GM19395 (cell line): Measurements from ENCODE around the gene TM4SF5.

ENCODE experiments used
- ATAC-seq: cut with Tn5 transposase; IDR thresholded peaks from one replicate; pipeline ENCODE4 v1.9.1; 2021; ENCODE audit warnings: mild to moderate bottlenecking, moderate library complexity; ENCODE audit not compliant: unreplicated experiment

The TM4SF5 gene

GRCh38 chr17:4744999-4745969 lies 26.4 kb upstream of the TM4SF5 start:
- no peak for ATAC-seq

- ATAC-seq, result no peak
Observed at GRCh38 chr17:4747847-4748246, 23.8 kb upstream of the TM4SF5 start.

GRCh38 chr17:4748686-4749085 lies 23.0 kb upstream of the TM4SF5 start:
- no peak for ATAC-seq

- ATAC-seq, result no peak
Observed at GRCh38 chr17:4750606-4751005, 21.1 kb upstream of the TM4SF5 start.

- ATAC-seq, result no peak
Observed at GRCh38 chr17:4751932-4752331, 19.8 kb upstream of the TM4SF5 start.

GRCh38 chr17:4753392-4753791 lies 18.3 kb upstream of the TM4SF5 start:
- ATAC-seq, result no peak

GRCh38 chr17:4759776-4760236 lies 11.9 kb upstream of the TM4SF5 start:
- ATAC-seq, result no peak

GRCh38 chr17:4764595-4764994 lies 7.1 kb upstream of the TM4SF5 start:
- no peak for ATAC-seq

- no peak for ATAC-seq
Observed at GRCh38 chr17:4766201-4766600, 5.5 kb upstream of the TM4SF5 start.

- ATAC-seq, result no peak
Observed at GRCh38 chr17:4766723-4767122, 5.0 kb upstream of the TM4SF5 start.

- ATAC-seq, result no peak
Observed at GRCh38 chr17:4768298-4768697, 3.4 kb upstream of the TM4SF5 start.

- ATAC-seq, result no peak
Observed at GRCh38 chr17:4769628-4770027, 2.1 kb upstream of the TM4SF5 start.

- no peak for ATAC-seq
Observed at GRCh38 chr17:4772235-4772613, 538 bp downstream of the TM4SF5 start.

GRCh38 chr17:4777969-4778760 lies 6.5 kb downstream of the TM4SF5 start:
- no peak for ATAC-seq

GRCh38 chr17:4780325-4780955 lies 8.8 kb downstream of the TM4SF5 start:
- ATAC-seq, result no peak

GRCh38 chr17:4782652-4783051 lies 11.0 kb downstream of the TM4SF5 start:
- ATAC-seq, result no peak

GRCh38 chr17:4785311-4786105 lies 13.8 kb downstream of the TM4SF5 start:
- no peak for ATAC-seq

- no peak for ATAC-seq
Observed at GRCh38 chr17:4786106-4786511, 14.4 kb downstream of the TM4SF5 start, which contains the start of gene VMO1. VMO1 (minus strand) TSS chr17:4786364; CDS start chr17:4786352, 12 bp downstream.

GRCh38 chr17:4786516-4786915 lies 14.8 kb downstream of the TM4SF5 start:
- ATAC-seq, result no peak

- no peak for ATAC-seq
Observed at GRCh38 chr17:4788159-4788806, 16.6 kb downstream of the TM4SF5 start.
